Cortex of kidney (tissue), 1 donor: ENCODE results near the gene TWIST2.

ENCODE experiments used
- DNase-seq: peaks from one replicate; lab custom pipeline; 2025; lab: John Stamatoyannopoulos, UW

Gene TWIST2

GRCh38 chr2:238939521-238940403 lies 91.9 kb downstream of the TWIST2 start:
- no peak for DNase-seq

- no peak for DNase-seq
These were observed 92.9 kb downstream of the TWIST2 start for GRCh38 chr2:238940806-238941205.

- no peak for DNase-seq
These were observed 93.4 kb downstream of the TWIST2 start for GRCh38 chr2:238941262-238941792.

GRCh38 chr2:238942080-238942725 lies 94.3 kb downstream of the TWIST2 start:
- no peak for DNase-seq

GRCh38 chr2:238942726-238943300 lies 94.9 kb downstream of the TWIST2 start:
- DNase-seq, result no peak

- no peak for DNase-seq
These were observed 95.6 kb downstream of the TWIST2 start for GRCh38 chr2:238943338-238944067.

GRCh38 chr2:238945433-238946150 lies 97.7 kb downstream of the TWIST2 start:
- DNase-seq, result no peak

- no peak for DNase-seq
These were observed 98.7 kb downstream of the TWIST2 start for GRCh38 chr2:238946318-238947242.

GRCh38 chr2:238947243-238947760 lies 99.4 kb downstream of the TWIST2 start:
- DNase-seq, result no peak

GRCh38 chr2:238947920-238948710 lies 100.2 kb downstream of the TWIST2 start:
- no peak for DNase-seq

- DNase-seq, result no peak
These were observed 101.1 kb downstream of the TWIST2 start for GRCh38 chr2:238948765-238949641.

GRCh38 chr2:238949710-238950345 lies 101.9 kb downstream of the TWIST2 start:
- DNase-seq, result no peak

GRCh38 chr2:238950551-238950950 lies 102.7 kb downstream of the TWIST2 start:
- no peak for DNase-seq

- no peak for DNase-seq
These were observed 104.5 kb downstream of the TWIST2 start for GRCh38 chr2:238952261-238952919.

- DNase-seq, result no peak
These were observed 107.1 kb downstream of the TWIST2 start for GRCh38 chr2:238954841-238955591.
